Peyer's patch (tissue), 4 donors: Measurements from ENCODE around the gene MCOLN2.

Source experiments
- CTCF ChIP-seq, 6 experiments: fragments of 450-650 bp in 4 of 6; fragments of 200-600 bp in 2 of 6; sonication (generic) in 1 of 6; IDR thresholded peaks; one replicate each; pipeline ENCODE4 v1.5.1; 2017 to 2019; ENCODE audit warnings: antibody characterized with exemption in 6 of 6, mild to moderate bottlenecking in 3 of 6, moderate library complexity in 1 of 6
- POLR2A ChIP-seq, 2 donors: fragments of 450-650 bp; IDR thresholded peaks; one replicate each; pipeline ENCODE4 v1.5.1; 2017; ENCODE audit warnings: antibody characterized with exemption in 2 of 2, mild to moderate bottlenecking in 2 of 2, moderate library complexity in 2 of 2

GRCh38 chr1:84998642-84999280 lies 1.8 kb upstream of the MCOLN2 start:
- no peak for TF ChIP-seq CTCF (IDR thresholded peaks at IDR 0.05)
- no peak for TF ChIP-seq POLR2A (IDR thresholded peaks at IDR 0.05)
